Kidney (tissue), 14 donors: Measurements from ENCODE around the gene PLPPR2. TPM values are rescaled to one million over a fixed set of nuclear protein-coding genes. Genes with fewer than 3 reads are reported as not detected.

Experiments
- DNase-seq, 5 donors: peaks; one replicate each; pipeline ENCODE4 v3.0.0-alpha.2; 2013 to 2020
- FAIRE-seq: peaks from 2 replicates; lab custom pipeline; 2012; peaks lifted over from hg19 to GRCh38; lab: Jason Lieb, UNC
- H3K27ac ChIP-seq, 2 donors: one replicate each; pipeline ENCODE4 v1.7.0; 2013; ENCODE audit warnings: low read depth in 2 of 2, low read length in 2 of 2, inconsistent platforms in 1 of 2
- H3K27me3 ChIP-seq: one replicate; pipeline ENCODE4 v1.7.1; 2013; ENCODE audit warnings: low read length, inconsistent platforms; ENCODE audit not compliant: control insufficient read depth, insufficient read depth
- H3K36me3 ChIP-seq, 3 donors: one replicate each; pipeline versions ENCODE4 v1.7.0 to v1.7.1; 2013; ENCODE audit warnings: low read length in 3 of 3, control low read depth in 1 of 3, inconsistent platforms in 1 of 3; ENCODE audit not compliant: insufficient read depth in 3 of 3, control insufficient read depth in 2 of 3
- H3K4me1 ChIP-seq, 3 donors: one replicate each; pipeline versions ENCODE4 v1.7.0 to v1.7.1; 2013; ENCODE audit warnings: low read length in 3 of 3, inconsistent platforms in 1 of 3, low read depth in 1 of 3; ENCODE audit not compliant: control insufficient read depth in 2 of 3, insufficient read depth in 2 of 3
- H3K4me3 ChIP-seq, 3 donors: one replicate each; pipeline versions ENCODE4 v1.7.0 to v1.8.1; 2013; ENCODE audit warnings: low read length in 3 of 3, control low read depth in 1 of 3, inconsistent platforms in 1 of 3
- H3K9ac ChIP-seq, 3 donors: one replicate each; pipeline versions ENCODE4 v1.7.0 to v1.7.1; 2013; ENCODE audit warnings: low read length in 3 of 3, control low read depth in 1 of 3, inconsistent platforms in 1 of 3
- H3K9me3 ChIP-seq, 3 donors: one replicate each; pipeline versions ENCODE4 v1.7.0 to v1.7.1; 2013; ENCODE audit warnings: low read length in 3 of 3, control low read depth in 1 of 3, inconsistent platforms in 1 of 3; ENCODE audit not compliant: control insufficient read depth in 2 of 3, insufficient read depth in 1 of 3
- intact Hi-C: fragments of 100-400 bp; cut with DNase I; formaldehyde crosslinking; loops from one replicate; pipeline ENCODE4 v1.11.1; 2022
- polyA plus RNA-seq: library from polyadenylated mRNA; stranded (reverse); fragments of 350-450 nt; fragmentation: Illumina TruSeq; extraction: RNeasy Lipid Tissue Mini Kit (QIAGEN cat#74804); gene quantifications from one replicate; pipeline ENCODE4 v1.2.3, GENCODE V29; 2014; ENCODE audit warnings: low read depth, low replicate concordance; ENCODE audit not compliant: insufficient read depth
- total RNA-seq: library from RNA; stranded (reverse); fragmentation: NEBNext Ultra II Directional; extraction: Animal tissue kit (Norgen Biotek cat#: 25700); gene quantifications from one replicate; pipeline ENCODE4 v1.2.1, GENCODE V29; 2021
- TF ChIP-seq, protein P1 (sequence below): IDR thresholded peaks from 3 replicates; pipeline ENCODE4 v1.5.1; 2012; ENCODE audit warnings: mild to moderate bottlenecking, moderate library complexity, borderline replicate concordance; ENCODE audit not compliant: insufficient read depth; ENCODE audit errors: extremely low read depth
- donor health status: control.
- donor health status: control.
- donor health status: control.
- donor health status: control.
- donor health status: control.
- donor health status: DM: yes; HTN: yes; CAD: no.
- donor health status: Normal renal cell carcinoma (clear cell type).

Gene PLPPR2
- total and polyA plus RNA-seq, 2 donors from 2014 or later: 11.7 to 22.5 TPM

DNA sequence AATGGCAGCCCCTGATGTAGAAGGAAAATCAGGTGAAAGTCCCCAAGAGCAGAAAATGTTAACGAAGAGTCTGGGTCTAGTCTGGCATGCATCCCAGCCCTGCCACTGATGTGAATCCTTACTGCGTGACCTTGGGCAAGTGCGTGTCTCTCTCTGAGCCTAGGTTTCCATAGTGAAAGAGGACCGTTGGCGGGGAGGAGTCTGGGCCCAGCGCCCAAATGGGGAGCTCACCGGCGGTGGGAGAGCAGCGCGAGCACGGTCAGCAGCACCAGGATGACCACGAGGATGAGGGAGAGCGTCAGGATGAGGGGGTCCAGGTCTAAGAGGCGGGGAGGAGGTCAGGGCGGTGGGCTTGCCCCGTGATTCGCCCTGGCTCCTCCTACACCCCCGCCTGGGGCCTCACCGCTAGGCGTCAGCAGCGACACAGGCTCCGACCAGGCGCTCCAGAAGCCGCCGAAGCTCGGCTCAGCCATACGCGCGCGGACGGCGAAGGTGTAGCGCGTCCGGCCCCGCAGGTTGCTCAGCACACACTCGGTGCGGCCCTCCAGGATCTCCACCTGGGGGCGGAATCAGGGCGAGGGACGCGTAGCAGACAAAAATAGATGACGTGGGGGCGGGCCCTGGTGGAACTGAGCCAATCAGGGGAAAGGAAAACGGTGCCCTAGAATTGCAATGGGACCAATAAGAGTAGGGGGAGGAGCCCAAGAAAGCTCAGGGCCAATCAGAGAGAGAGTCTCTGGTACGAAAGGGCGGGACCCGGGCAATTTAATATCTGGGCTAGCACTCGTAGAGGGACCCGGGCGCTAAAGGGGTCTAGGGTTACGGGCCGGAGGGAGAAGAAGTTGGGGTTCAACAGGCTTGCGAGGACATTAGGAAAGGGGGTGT is 25.7 kb downstream of the PLPPR2 start:
- Histone ChIP-seq H3K9ac (peak overlapping the region; percentile 25 to 75 (median 68)), H3K27ac (peak overlapping the region; percentile 81 to 90), H3K36me3 (no peaks in the 10 kb centered on the region), H3K9me3 (no peaks in the 10 kb centered on the region), H3K4me3 (peak overlapping the region; percentile 69 to 77 (median 76)), H3K4me1 (peaks cover 0 to 36% (median 0%) of the 10 kb centered on the region in 3 donors), H3K27me3 (peaks cover 7% of the 10 kb centered on the region)
- TF ChIP-seq, protein P1, sequence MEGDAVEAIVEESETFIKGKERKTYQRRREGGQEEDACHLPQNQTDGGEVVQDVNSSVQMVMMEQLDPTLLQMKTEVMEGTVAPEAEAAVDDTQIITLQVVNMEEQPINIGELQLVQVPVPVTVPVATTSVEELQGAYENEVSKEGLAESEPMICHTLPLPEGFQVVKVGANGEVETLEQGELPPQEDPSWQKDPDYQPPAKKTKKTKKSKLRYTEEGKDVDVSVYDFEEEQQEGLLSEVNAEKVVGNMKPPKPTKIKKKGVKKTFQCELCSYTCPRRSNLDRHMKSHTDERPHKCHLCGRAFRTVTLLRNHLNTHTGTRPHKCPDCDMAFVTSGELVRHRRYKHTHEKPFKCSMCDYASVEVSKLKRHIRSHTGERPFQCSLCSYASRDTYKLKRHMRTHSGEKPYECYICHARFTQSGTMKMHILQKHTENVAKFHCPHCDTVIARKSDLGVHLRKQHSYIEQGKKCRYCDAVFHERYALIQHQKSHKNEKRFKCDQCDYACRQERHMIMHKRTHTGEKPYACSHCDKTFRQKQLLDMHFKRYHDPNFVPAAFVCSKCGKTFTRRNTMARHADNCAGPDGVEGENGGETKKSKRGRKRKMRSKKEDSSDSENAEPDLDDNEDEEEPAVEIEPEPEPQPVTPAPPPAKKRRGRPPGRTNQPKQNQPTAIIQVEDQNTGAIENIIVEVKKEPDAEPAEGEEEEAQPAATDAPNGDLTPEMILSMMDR: peak; percentile 73
- peak; percentile 97 to 99 (median 99) for DNase-seq
- peak; percentile 64 for FAIRE-seq
- intact Hi-C loops: no loop called here

DNA sequence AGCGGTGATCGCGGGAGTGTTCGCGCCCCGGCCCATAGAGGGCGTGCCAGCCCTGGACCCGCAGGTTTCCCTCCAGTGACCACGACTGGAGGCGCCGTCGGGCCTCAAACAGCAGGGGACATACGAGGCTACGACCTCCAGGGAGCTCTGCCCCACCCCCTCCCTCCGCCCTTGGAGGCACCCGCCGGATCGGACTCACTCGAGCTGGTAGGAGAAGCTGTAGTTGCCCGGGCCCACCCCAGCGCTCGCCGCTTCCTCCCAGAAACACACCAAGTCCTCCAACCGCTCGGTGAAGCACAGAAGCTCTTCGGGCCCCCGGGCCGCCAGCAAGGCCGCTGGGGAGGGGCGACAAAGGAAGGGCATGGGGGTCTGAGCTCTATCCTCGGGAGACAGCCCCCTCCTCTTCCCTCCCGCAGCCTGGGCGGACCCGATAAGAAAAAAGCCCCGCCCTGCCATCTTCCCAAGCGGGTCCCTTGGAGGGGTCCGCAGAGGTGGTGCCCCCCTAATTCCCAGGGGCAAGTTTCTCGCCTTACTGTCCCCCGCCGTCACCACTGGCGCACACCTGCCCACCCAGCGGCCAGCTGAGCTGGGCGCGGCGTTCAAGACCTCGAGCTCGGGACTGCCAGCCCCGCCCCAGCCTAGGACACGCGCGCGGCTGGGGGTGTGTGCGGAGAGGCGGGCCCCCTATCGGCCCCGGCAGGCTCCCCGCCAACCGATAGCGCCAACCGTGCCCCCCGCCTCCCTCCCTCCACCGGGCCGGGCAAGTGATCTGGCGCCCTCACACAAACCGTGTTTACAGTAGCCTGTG is 27.9 kb downstream of the PLPPR2 start:
- H3K9me3 ChIP-seq: no peaks in the 10 kb centered on the region
- H3K27me3 ChIP-seq: peaks cover 7% of the 10 kb centered on the region
- TF ChIP-seq, protein P1: peak; percentile 38
- intact Hi-C loops: no loop called here
- DNase-seq (peak; percentile 44 to 89 (median 68)), FAIRE-seq (no peak)
- H3K4me3 ChIP-seq: peak overlapping the region in 1 of 3 donors; percentile 46
- H3K4me1 ChIP-seq: peaks cover 0 to 26% (median 0%) of the 10 kb centered on the region in 3 donors
- no peaks in the 10 kb centered on the region for H3K36me3 ChIP-seq
- peak overlapping the region; percentile 51 to 59 for H3K27ac ChIP-seq
- H3K9ac ChIP-seq: peak overlapping the region in 1 of 3 donors; percentile 34

DNA sequence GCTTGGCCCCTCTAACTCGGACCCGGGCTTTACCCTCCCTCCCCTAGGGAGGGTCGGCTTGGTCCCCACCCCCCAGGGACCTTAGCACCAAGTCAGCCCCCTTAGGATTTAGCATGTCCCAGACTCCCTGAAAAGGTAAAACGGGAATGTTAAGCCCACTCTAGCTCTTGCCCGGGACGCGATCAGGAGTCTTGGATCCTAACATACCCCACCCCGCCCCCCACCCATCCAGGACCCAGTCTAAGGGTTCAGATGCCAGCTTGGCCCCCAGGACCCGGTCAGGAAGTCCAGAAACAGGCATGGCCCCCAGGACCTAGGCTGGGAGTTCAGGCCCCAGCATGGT is 28.4 kb downstream of the PLPPR2 start:
- no peaks in the 10 kb centered on the region for H3K36me3 ChIP-seq
- peak overlapping the region in 1 of 3 donors; percentile 34 for H3K9ac ChIP-seq
- TF ChIP-seq, protein P1: no peak
- H3K4me3 ChIP-seq: peak overlapping the region in 1 of 3 donors; percentile 46
- no peaks in the 10 kb centered on the region for H3K9me3 ChIP-seq
- H3K4me1 ChIP-seq: peaks cover 0 to 26% (median 0%) of the 10 kb centered on the region in 3 donors
- peak overlapping the region; percentile 51 to 59 for H3K27ac ChIP-seq
- peaks cover 7% of the 10 kb centered on the region for H3K27me3 ChIP-seq
- FAIRE-seq: no peak
- intact Hi-C loops: no loop called here
- DNase-seq: peak in 1 of 5 donors; percentile 23
